ENCODE results near the gene PACS1.

- TF ChIP-seq POLR2A (IDR thresholded peaks at IDR 0.05; ENCODE audit: low read depth, low read length) (no peak), POLR2AphosphoS5 (IDR thresholded peaks at IDR 0.05; ENCODE audit: low read depth, low read length) (no peak), TAF1 (IDR thresholded peaks at IDR 0.05; ENCODE audit: low read depth, low read length) (no peak), PAX5 (IDR thresholded peaks at IDR 0.05; ENCODE audit: insufficient read depth, low read length, severe bottlenecking) (no peak), SPI1 (IDR thresholded peaks at IDR 0.05; ENCODE audit: low read depth, low read length) (no peak), POU2F2 (IDR thresholded peaks at IDR 0.05; ENCODE audit: low read depth, low read length) (no peak)
Measured at GRCh38 chr11:66224226-66224855, 154.3 kb downstream of the PACS1 start.

Data from GM12891 (cell line).